ENCODE measurements around the gene PTPRN2.

PTPRN2 gene

GRCh38 chr7:158126661-158127060, 461.0 kb downstream of the PTPRN2 start:
- DNase-seq, result no peak
- no peaks in the 10 kb centered on the region for H3K27me3 Mint-ChIP-seq
- no peaks in the 10 kb centered on the region for H3K36me3 Mint-ChIP-seq
- H3K4me3 Mint-ChIP-seq, result no peak overlapping the region
- no peak overlapping the region for H3K27ac Mint-ChIP-seq
- H3K9me3 Mint-ChIP-seq, result peaks cover 32% of the 10 kb centered on the region
- CTCF ChIA-PET, result no interaction called here
- no peaks in the 10 kb centered on the region for H3K4me1 Mint-ChIP-seq

- H3K27ac Mint-ChIP-seq, result no peak overlapping the region
- peaks cover 35% of the 10 kb centered on the region for H3K9me3 Mint-ChIP-seq
- CTCF ChIA-PET, result no interaction called here
- H3K36me3 Mint-ChIP-seq, result no peaks in the 10 kb centered on the region
- no peak for DNase-seq
- H3K27me3 Mint-ChIP-seq, result no peaks in the 10 kb centered on the region
- no peaks in the 10 kb centered on the region for H3K4me1 Mint-ChIP-seq
- no peak overlapping the region for H3K4me3 Mint-ChIP-seq
These were observed 461.9 kb downstream of the PTPRN2 start for GRCh38 chr7:158125721-158126120.

GRCh38 chr7:158125091-158125490, 462.5 kb downstream of the PTPRN2 start:
- Mint-ChIP-seq H3K9me3 (peaks cover 36% of the 10 kb centered on the region), H3K4me3 (no peak overlapping the region), H3K4me1 (no peaks in the 10 kb centered on the region), H3K36me3 (no peaks in the 10 kb centered on the region), H3K27ac (no peak overlapping the region), H3K27me3 (no peaks in the 10 kb centered on the region)
- no peak for DNase-seq
- CTCF ChIA-PET, result no interaction called here

GRCh38 chr7:158124671-158125079, 462.9 kb downstream of the PTPRN2 start:
- CTCF ChIA-PET, result no interaction called here
- H3K4me1 Mint-ChIP-seq, result no peaks in the 10 kb centered on the region
- H3K4me3 Mint-ChIP-seq, result no peak overlapping the region
- H3K27ac Mint-ChIP-seq, result no peak overlapping the region
- no peaks in the 10 kb centered on the region for H3K27me3 Mint-ChIP-seq
- no peaks in the 10 kb centered on the region for H3K36me3 Mint-ChIP-seq
- peaks cover 39% of the 10 kb centered on the region for H3K9me3 Mint-ChIP-seq
- no peak for DNase-seq

GRCh38 chr7:158123753-158124152, 463.9 kb downstream of the PTPRN2 start:
- H3K9me3 Mint-ChIP-seq, result peaks cover 44% of the 10 kb centered on the region
- H3K4me1 Mint-ChIP-seq, result no peaks in the 10 kb centered on the region
- no peaks in the 10 kb centered on the region for H3K36me3 Mint-ChIP-seq
- H3K4me3 Mint-ChIP-seq, result no peak overlapping the region
- no peaks in the 10 kb centered on the region for H3K27me3 Mint-ChIP-seq
- no peak for DNase-seq
- H3K27ac Mint-ChIP-seq, result no peak overlapping the region
- CTCF ChIA-PET, result no interaction called here

GRCh38 chr7:158123214-158123613, 464.4 kb downstream of the PTPRN2 start:
- no peaks in the 10 kb centered on the region for H3K27me3 Mint-ChIP-seq
- no peaks in the 10 kb centered on the region for H3K4me1 Mint-ChIP-seq
- no peak overlapping the region for H3K27ac Mint-ChIP-seq
- CTCF ChIA-PET, result no interaction called here
- H3K4me3 Mint-ChIP-seq, result no peak overlapping the region
- H3K36me3 Mint-ChIP-seq, result no peaks in the 10 kb centered on the region
- peaks cover 44% of the 10 kb centered on the region for H3K9me3 Mint-ChIP-seq
- no peak for DNase-seq

GRCh38 chr7:158121441-158122045, 466.1 kb downstream of the PTPRN2 start:
- Mint-ChIP-seq H3K4me3 (no peak overlapping the region), H3K27me3 (no peaks in the 10 kb centered on the region), H3K27ac (no peak overlapping the region), H3K4me1 (no peaks in the 10 kb centered on the region), H3K9me3 (peaks cover 48% of the 10 kb centered on the region), H3K36me3 (no peaks in the 10 kb centered on the region)
- CTCF ChIA-PET, result no interaction called here
- no peak for DNase-seq

- no peak overlapping the region for H3K27ac Mint-ChIP-seq
- H3K27me3 Mint-ChIP-seq, result no peaks in the 10 kb centered on the region
- H3K4me1 Mint-ChIP-seq, result no peaks in the 10 kb centered on the region
- no peak overlapping the region for H3K4me3 Mint-ChIP-seq
- CTCF ChIA-PET, result no interaction called here
- H3K36me3 Mint-ChIP-seq, result no peaks in the 10 kb centered on the region
- H3K9me3 Mint-ChIP-seq, result peaks cover 49% of the 10 kb centered on the region
- DNase-seq, result no peak
These were observed 466.9 kb downstream of the PTPRN2 start for GRCh38 chr7:158120716-158121115.

- no peak for DNase-seq
- Mint-ChIP-seq H3K4me3 (no peak overlapping the region), H3K4me1 (no peaks in the 10 kb centered on the region), H3K27ac (no peak overlapping the region), H3K9me3 (peaks cover 50% of the 10 kb centered on the region), H3K27me3 (no peaks in the 10 kb centered on the region), H3K36me3 (no peaks in the 10 kb centered on the region)
- CTCF ChIA-PET, result no interaction called here
These were observed 467.3 kb downstream of the PTPRN2 start for GRCh38 chr7:158120316-158120715.

- CTCF ChIA-PET, result no interaction called here
- H3K36me3 Mint-ChIP-seq, result peaks cover 1% of the 10 kb centered on the region
- no peaks in the 10 kb centered on the region for H3K4me1 Mint-ChIP-seq
- DNase-seq, result no peak
- no peak overlapping the region for H3K4me3 Mint-ChIP-seq
- H3K27me3 Mint-ChIP-seq, result no peaks in the 10 kb centered on the region
- H3K27ac Mint-ChIP-seq, result no peak overlapping the region
- peaks cover 54% of the 10 kb centered on the region for H3K9me3 Mint-ChIP-seq
These were observed 470.0 kb downstream of the PTPRN2 start for GRCh38 chr7:158117341-158118222.

GRCh38 chr7:158116235-158116634, 471.4 kb downstream of the PTPRN2 start:
- H3K36me3 Mint-ChIP-seq, result peaks cover 1% of the 10 kb centered on the region
- no peak overlapping the region for H3K4me3 Mint-ChIP-seq
- H3K27me3 Mint-ChIP-seq, result no peaks in the 10 kb centered on the region
- no peak for DNase-seq
- no peak overlapping the region for H3K27ac Mint-ChIP-seq
- no peaks in the 10 kb centered on the region for H3K4me1 Mint-ChIP-seq
- CTCF ChIA-PET, result no interaction called here
- H3K9me3 Mint-ChIP-seq, result peaks cover 50% of the 10 kb centered on the region

- no peak overlapping the region for H3K27ac Mint-ChIP-seq
- H3K36me3 Mint-ChIP-seq, result peaks cover 1% of the 10 kb centered on the region
- no peak overlapping the region for H3K4me3 Mint-ChIP-seq
- peaks cover 51% of the 10 kb centered on the region for H3K9me3 Mint-ChIP-seq
- DNase-seq, result no peak
- no peaks in the 10 kb centered on the region for H3K4me1 Mint-ChIP-seq
- CTCF ChIA-PET, result no interaction called here
- no peaks in the 10 kb centered on the region for H3K27me3 Mint-ChIP-seq
These were observed 473.4 kb downstream of the PTPRN2 start for GRCh38 chr7:158114056-158114850.

GRCh38 chr7:158113321-158114025, 474.1 kb downstream of the PTPRN2 start:
- Mint-ChIP-seq H3K27ac (no peak overlapping the region), H3K4me1 (no peaks in the 10 kb centered on the region), H3K27me3 (no peaks in the 10 kb centered on the region), H3K36me3 (peaks cover 1% of the 10 kb centered on the region), H3K4me3 (no peak overlapping the region), H3K9me3 (peaks cover 49% of the 10 kb centered on the region)
- no peak for DNase-seq
- CTCF ChIA-PET, result no interaction called here

- Mint-ChIP-seq H3K4me1 (no peaks in the 10 kb centered on the region), H3K27ac (no peak overlapping the region), H3K36me3 (peaks cover 1% of the 10 kb centered on the region), H3K9me3 (peaks cover 49% of the 10 kb centered on the region), H3K4me3 (no peak overlapping the region), H3K27me3 (no peaks in the 10 kb centered on the region)
- CTCF ChIA-PET, result no interaction called here
- DNase-seq, result no peak
These were observed 474.9 kb downstream of the PTPRN2 start for GRCh38 chr7:158112571-158113320.

Measured in activated naive CD4-positive, alpha-beta T cell treated with anti-CD3 and anti-CD28 coated beads, Interleukin-2, amount 10 ng/mL, durations not matched to agents 7 days and 5 days (primary cell).